Epidermal melanocyte (primary cell): ENCODE measurements around the gene SH3RF1.
"Not testable (repeated sequence)": the region's sequence is repeated elsewhere in the genome, so short reads cannot be mapped to it uniquely, and the experiment has no call there.

Source experiments
- DNase-seq: peaks from one replicate; pipeline ENCODE4 v3.0.0; 2011; ENCODE audit warnings: low spot score; ENCODE audit not compliant: insufficient read length

Gene SH3RF1

DNA sequence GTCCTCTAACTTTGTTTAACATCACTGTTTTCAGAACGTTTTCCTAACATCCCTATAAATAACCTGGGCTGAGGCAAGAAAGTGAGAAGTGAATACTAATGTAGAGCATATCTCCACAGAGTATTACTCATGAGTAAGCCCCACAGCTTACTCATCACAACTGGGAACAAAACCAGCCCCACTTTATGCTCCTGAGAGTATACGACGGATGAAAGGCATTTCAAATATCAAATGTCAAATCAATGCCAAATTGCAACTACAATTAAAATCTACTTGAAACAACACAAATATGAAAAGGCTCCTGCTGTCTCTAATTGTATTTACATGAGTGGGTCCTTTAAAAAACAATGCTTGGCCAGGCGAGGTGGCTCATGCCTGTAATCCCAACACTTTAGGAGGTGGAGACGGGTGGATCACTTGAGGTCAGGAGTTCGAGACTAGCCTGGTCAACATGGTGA lies 41.2 kb downstream of the SH3RF1 start:
- peak; percentile 41 for DNase-seq

DNA sequence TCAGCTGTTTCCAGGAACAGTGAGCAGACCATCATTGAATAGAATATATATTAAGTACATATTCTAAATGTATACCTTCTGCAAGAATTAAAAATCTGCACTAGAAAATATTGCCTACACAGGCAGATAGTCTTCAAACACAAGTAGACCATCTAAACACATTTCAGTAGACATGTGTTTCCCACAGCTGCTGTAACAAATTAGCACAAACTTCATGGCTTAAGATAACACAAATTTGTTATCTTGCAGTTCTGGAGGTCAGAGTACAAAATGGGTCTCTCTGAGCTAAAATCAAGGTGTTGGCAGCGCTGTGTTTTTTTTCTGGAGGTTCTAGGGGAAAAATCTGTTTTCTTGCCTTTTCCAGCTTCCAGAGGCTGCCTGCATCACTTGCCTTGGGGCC lies 42.7 kb downstream of the SH3RF1 start:
- no peak for DNase-seq

DNA sequence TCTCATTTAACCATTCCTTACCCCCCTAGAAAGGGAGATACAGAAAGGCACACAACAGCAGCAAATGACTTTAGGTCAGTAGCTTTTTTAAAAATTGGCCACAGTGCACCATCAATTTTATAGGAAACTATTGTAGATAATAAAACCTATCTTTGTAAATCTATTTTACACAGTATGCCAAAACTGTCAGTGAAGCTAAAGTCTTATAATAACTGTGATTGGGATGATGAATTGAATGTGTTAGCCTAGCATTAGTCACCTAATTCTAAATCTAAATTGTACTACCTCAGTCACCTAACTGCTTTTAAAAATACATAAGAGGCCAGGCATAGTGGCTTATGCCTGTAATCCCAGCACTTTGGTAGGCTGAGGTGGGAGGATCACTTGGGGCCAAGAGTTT lies 44.2 kb downstream of the SH3RF1 start:
- no peak for DNase-seq

DNA sequence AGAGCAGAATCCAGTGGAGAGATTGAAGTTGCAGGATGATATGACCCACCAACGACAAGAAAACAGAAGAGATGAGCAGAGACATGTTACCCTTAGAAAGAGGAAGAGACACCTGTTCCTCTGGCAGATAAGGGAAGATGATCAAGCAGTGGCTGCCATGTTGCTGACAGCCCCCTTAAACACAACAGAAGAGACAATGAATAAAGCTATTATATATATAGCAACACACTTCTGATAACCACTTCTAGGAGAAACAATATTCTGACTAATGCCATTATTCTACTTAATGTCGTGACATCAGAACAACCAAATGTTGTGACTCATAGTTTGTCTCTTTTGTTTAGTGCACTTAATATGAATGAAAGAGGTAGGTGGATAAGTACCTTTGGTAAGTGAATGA lies 44.9 kb downstream of the SH3RF1 start:
- DNase-seq, result no peak

DNA sequence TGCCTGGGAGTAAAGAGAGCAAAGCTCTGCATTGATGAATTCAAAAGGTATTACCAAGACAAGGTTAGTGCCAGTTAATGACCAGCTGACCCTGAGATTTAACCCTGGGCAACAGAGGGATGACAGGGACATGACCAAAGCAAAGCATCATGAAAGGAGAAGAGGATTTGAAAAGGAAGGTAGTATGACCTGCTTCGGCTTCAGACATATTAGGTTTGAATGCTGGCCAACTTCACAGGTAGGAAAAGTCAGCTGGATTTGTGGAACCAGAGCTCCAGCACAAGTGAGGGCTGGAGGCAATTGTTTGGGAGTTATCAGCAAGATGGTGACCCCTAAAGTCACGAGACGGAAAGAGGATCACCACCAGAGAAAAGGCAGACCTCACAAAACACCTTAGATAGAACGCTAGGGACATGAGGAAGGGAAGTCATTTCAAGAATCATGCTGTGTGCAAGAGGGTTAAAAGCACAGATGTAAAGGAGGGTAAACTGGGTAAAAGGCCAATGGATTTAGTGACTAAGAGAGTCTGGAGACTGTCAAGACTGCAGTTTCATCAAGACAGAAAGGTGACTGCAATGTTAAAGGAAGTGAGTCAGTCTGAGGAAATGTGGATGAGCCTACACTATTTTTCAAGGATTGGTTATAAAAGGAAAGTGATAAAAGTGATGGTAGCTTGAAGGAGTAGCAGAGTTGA lies 45.6 kb downstream of the SH3RF1 start:
- peak; percentile 36 for DNase-seq

DNA sequence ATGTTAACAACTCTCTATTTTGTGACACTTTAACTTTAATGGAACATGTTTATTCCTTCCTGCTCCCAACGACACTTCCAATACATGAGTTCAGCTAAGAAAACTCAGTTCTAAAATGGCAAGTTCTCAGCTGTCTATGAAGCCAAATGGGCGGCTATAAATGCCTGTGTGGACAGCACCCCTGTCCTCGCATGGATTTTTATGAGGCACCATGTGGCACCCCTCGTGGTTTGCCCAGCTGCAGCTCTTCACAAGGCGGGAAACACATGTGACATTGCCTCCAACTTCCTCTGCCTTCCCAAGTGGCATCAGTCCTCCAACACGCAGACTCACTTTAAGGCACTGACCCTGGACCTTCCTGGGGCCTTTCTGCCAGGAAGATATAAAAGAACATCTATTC lies 48.0 kb downstream of the SH3RF1 start:
- DNase-seq, result no peak

DNA sequence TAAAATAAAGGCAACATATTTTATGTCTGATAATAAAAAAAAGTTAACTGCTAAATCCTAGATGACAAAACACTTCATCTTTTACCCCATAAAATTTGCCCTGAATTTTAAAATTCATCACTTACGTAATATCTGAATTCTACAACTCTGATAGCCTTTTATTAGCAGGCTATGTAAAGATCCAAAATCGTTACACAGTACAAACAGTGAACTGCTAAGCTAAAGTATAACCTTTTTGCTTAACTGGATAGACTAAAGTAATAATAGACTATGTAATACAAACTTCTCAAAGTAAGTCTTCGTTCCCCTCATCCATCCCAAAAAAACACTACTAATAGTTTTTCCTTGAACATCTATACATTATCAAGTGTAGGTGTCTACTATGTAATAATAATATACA lies 49.1 kb downstream of the SH3RF1 start:
- DNase-seq, result no peak

DNA sequence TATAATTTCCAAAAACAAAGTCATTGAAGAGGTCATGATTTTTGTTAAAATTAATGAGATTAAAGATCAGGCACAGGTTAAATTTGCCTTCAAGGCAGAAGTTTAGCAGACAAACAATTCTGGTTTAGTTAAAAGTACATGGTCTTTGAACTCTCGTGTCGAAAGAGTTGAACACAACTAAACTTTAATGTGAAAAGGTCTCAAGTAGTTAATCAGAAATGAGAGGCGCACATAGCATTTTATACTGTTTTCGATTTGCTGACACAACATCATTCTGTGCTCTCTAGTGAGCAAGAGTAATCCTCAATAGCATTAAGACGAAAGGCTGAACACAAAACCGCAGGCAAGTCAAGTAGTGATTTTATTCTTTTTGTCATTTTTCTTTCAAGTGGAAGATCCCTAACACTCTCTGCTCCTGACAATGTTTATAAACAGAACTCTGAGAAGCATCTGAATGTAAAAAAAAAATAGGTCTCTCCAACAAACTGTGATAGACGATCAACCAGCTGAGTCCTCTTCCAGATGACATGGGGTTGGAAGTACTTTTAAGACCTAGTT lies 49.8 kb downstream of the SH3RF1 start:
- no peak for DNase-seq

DNA sequence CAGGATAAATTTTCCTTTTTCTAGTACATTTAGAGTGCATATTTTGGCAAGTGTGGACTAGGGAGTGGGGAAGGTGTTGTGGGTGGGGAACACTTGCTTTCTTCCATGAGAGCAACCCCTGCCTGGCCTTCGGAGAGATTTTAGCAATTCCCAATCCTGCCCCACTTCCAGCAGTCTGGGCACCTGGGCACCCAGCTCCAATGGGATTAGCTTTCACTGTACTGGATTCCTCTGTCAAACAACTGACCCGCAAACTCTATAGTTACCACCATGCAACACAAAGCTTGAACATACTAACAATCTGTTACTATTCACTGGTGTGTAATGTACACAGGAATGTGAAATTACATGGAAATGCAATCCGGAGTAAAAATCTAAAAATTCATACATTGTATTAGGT lies 50.3 kb downstream of the SH3RF1 start:
- DNase-seq, result no peak

DNA sequence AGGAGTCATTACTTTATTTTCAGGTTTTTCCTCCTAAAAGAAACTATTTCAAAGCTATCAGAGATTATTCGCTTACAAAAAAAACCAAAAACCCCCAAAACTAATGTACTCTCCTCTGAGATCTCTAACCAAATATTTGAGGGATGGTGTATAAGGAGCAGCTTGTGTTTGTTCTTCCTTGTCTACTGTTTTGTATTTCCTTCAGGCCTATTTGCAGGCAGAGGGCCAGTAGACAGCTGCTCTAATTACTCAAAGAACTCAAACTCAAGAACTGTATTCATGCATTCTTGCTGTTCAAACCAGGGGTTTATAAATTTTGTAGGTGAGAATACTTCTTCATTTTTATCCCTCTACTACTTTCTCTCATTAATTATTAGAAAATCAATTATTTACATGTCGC lies 51.3 kb downstream of the SH3RF1 start:
- peak; percentile 45 for DNase-seq

DNA sequence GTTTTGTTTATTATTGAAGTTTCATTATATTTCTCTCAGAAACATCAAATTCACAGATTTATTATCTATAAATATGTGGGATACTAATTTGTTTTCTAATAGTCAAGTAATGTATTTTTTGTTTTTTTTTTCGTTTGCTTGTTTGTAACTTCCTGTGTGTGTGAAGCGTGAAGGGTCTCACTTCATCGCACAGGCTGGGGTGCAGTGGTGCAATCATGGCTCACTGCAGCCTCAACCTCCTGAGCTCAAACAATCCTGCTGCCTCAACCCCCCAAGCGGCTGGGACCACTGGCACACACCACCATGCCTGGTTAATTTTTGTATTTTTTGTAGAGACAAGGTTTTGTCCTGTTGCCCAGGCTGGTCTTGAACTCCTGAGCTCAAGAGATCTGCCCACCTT lies 55.1 kb downstream of the SH3RF1 start:
- DNase-seq, result no peak

DNA sequence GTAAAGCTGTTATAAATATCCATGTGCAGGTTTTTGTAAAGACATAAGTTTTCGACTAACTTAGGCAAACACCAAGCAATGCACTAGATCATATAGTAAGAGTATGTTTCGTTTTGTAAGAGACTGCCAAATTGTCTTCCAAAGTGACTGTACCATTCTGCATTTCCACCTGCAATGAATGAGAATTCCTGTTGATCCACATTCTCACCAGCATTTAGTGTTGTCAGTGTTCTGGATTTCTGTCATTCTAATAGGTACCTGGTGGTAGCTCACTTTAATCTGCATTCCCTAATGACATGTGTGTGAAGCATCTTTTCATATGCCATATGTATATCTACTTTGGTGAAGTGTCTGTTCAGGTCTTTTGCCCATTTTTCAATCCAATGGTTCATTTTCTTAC lies 57.8 kb downstream of the SH3RF1 start:
- no peak for DNase-seq

DNA sequence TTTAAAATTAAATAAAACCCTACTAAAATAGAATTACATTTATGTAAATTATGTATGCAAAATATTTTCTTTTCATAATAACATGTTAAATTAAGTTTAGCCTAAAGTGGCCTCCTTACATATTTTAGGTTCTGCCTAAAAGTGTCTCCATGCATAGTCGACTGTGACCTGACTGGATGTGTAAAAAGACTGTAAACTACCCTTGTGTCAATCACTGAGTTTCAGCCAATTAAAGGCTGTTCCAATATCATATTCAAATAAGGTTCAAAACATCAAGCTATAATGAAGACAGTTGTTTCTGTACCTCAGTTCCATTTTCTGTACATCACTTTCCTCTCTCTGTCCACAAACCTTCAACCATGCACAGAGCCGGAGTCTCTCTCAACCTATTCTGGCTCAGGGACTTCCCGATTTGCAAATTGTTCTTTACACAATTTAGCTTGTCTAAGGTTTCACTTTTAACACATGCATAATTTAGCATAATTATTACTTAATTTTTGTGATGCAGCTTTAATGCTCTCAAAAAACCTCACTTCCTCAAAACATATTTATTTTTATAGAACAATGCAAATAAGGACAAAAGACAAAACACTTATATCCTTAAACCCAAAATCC lies 60.1 kb downstream of the SH3RF1 start:
- DNase-seq, result no peak

DNA sequence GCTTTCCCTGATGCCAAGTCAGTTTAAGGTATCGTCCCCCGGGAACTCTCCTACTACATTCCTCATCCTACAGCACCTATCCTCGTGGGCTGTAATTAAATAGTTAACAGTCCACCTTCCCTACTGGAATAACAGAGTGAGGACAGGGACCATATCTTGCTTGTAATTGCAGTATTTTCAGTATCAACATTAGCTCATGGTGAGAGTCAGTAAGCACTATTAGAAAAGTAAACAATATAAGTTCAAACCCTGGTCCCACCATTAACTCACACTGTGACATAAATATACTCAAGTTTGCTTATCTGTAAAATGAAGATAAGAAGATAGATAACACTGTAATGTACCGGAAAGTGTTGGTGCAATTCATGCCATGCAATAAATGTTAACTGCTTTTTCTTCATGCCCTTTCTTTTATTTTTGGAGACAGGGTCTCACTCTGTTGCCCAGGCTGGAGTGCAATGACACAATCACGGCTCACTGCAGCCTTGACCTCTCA lies 61.3 kb downstream of the SH3RF1 start:
- DNase-seq, result no peak

DNA sequence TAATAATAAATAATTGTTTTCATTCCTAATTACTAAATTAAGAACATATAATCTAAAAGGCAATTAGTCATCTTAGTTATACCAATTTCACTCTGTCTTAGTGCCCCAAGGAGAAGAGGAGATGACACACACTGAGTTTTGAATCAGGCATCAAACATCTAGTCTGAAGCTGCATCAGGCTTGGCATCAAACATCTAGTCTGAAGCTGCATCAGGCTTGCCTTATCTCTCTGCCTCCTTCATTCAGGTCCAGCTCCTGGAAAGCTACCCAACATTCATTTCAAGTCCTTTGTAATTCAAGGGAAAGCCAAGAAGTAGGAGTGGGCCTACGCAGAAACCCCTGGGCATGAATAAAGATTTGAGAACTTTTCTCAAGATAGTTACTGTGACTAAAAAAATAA lies 62.2 kb downstream of the SH3RF1 start:
- DNase-seq, result no peak

DNA sequence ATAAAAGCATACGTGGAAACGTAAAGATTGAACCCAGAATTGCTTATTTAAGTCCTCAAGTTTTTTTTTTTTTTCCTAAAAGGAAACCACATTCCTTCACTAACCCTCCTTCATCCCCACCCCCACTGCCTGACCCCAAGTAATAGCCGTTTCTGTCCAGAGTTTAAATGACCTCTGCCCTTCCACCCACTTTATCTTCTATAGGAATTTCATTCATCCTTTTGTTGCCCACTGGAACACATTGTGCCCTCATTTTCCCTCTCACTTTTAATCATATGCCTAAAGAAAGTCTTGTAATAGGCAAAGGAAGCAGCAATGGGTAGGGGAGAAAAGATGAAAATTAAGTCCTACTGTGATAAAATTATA lies 62.7 kb downstream of the SH3RF1 start:
- DNase-seq, result no peak

DNA sequence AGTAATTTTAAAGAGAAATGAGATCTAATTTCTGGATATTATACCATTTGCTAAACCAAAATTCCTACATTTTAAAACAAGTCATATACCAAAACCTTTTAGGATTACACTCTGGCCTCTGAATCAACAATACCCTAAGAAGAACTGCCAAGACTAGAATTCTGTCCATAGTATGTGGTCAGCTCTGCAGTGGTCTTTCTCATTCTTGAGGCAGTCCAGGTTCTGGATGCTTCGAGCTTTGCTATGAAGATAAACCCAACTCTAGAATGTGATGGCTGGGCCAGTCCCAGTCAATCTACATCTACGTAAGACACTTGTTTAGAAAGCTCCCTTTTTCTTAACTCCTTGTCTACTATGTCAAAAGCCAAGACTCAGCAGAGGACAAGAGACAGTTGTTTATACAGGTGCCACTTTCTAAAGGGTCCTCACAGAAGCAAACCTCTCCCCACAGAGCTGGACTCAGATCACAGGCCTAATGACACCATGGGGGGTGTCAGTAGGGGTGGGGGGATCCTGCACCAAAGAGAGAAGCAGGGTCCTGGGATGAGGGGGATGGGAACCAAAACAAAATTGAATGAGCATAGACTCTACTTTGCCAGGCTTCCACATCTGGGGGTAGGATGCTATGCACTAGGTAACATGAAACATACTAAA lies 63.2 kb downstream of the SH3RF1 start:
- DNase-seq, result no peak

DNA sequence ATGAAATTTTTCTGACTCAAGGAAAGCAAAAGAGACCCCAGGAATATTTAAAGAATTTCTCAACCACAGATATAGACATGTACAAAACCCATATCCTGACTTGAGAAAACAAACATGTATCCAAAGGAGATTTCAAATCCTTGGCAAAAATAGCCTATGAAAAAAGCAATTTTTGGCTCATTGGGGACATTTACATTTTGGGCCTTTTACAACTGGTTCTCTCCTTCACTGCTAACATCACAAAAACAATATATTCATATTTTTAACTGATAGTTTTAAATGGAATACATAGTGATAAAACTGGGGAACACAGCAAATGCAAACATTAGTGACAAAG lies 65.0 kb downstream of the SH3RF1 start:
- no peak for DNase-seq

DNA sequence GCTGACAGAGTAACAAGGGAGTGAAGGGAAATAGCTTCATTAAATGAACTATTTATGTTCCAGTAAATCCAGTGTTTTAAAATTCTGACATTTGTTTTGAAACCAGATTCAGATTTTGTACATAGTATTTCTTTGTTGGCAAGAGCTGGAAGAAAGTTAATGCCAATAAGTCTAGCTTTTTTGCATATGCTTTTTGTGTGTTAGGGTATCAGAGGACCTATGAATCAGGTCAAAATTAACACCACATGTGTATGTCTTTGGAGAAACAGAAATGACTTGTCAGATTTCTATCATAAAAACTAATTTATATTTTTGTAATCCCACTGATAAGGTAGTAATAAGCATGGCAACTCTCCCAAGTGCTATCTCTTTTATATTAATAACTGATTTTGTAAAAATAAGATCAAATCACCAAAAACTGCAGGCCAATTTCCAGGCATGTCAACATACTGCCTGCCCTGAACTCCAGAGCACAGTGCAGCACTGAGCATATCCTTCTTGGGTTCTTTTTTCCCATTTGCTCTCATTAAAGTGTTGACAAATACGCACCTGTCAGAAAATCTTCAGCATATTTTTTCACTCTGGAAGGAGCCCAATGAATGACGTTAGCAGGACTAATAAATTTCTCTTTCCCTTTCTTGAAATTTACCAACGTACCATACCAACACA lies 65.5 kb downstream of the SH3RF1 start:
- no peak for DNase-seq

DNA sequence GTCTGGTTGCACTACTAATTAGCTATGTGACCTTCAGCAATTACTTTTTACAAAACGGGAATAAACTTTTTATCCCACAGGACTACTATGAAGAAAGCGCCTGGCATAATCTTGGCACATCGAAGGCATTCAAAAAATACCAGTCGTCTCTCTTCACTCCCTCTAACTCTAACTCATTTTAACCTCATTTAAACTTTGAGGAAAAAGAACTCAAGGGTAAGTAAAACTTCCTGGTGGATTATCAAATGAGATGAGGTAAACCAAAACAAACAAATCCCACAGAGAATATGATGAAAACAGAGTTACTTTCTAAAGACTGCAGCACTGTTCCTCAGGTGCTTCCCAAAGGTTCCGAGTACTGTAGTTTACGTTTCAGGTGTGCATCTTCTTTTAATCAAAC lies 66.9 kb downstream of the SH3RF1 start:
- DNase-seq, result no peak

DNA sequence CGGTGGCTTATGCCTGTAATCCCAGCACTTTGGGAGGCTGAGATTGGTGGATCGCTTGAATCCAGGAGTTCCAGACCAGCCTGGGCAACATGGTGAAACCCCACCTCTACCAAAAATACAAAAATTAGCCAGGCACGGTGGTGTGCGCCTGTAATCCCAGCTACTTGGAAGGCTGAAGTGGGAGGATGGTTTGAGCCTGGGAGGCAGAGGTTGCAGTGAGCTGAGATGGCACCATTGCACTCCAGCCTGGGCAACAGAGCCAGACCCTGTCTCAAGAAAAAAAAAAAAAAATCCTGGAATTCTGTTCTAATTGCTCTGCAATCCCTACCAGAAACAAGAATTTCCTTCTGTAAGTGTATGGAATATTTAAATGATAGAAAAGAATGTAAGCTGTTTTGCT lies 67.5 kb downstream of the SH3RF1 start:
- not testable (repeated sequence) for DNase-seq

DNA sequence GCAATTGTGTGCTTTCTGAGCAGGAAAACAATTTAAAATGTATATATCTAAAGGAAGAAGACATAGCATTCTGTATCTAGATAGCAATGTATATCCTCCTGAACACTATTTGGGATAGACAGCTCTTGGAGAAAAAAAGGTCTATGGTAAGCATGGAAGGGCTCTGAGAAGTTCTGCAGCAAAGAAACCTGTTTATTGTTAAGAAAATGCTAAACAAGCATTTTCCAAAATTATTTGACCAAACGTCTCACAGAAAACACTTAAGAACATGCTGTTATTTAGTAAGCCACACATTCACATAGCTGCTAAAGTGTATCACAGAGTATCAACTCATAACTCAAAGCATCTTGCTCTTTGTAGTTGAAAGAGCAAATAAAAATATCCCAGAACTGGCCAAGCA lies 67.9 kb downstream of the SH3RF1 start:
- no peak for DNase-seq
